ENCODE data around the gene LENG9.
"Not testable (repeated sequence)": the region's sequence is repeated elsewhere in the genome, so short reads cannot be mapped to it uniquely, and the experiment has no call there.

The LENG9 gene

GRCh38 chr19:54459282-54460229 lies 4.0 kb downstream of the LENG9 start:
- no peak for DNase-seq (ENCODE audit: low read depth)

GRCh38 chr19:54458648-54459281 lies 4.8 kb downstream of the LENG9 start:
- DNase-seq (ENCODE audit: low read depth), result no peak

GRCh38 chr19:54457773-54458647 lies 5.6 kb downstream of the LENG9 start:
- no peak for DNase-seq (ENCODE audit: low read depth)

GRCh38 chr19:54456423-54457373 lies 6.9 kb downstream of the LENG9 start:
- no peak for DNase-seq (ENCODE audit: low read depth)

GRCh38 chr19:54455786-54456422 lies 7.7 kb downstream of the LENG9 start:
- DNase-seq (ENCODE audit: low read depth), result no peak

GRCh38 chr19:54454781-54455675 lies 8.6 kb downstream of the LENG9 start:
- DNase-seq (ENCODE audit: low read depth), result no peak

- no peak for DNase-seq (ENCODE audit: low read depth)
Measured at GRCh38 chr19:54453921-54454780, 9.4 kb downstream of the LENG9 start.

GRCh38 chr19:54452626-54453025 lies 11.0 kb downstream of the LENG9 start:
- DNase-seq (ENCODE audit: low read depth), result no peak

- DNase-seq (ENCODE audit: low read depth), result no peak
Measured at GRCh38 chr19:54451997-54452396, 11.6 kb downstream of the LENG9 start.

GRCh38 chr19:54451331-54451871 lies 12.2 kb downstream of the LENG9 start:
- DNase-seq (ENCODE audit: low read depth), result no peak

- DNase-seq (ENCODE audit: low read depth), result no peak
Measured at GRCh38 chr19:54449701-54450069, 13.9 kb downstream of the LENG9 start.

GRCh38 chr19:54448774-54449700 lies 14.5 kb downstream of the LENG9 start, which contains the start of gene LENG8:
Gene LENG8 (plus strand): TSS chr19:54449199. CDS start chr19:54451345, 2,146 bp downstream.
- DNase-seq (ENCODE audit: low read depth), result peak; percentile 96

- no peak for DNase-seq (ENCODE audit: low read depth)
Measured at GRCh38 chr19:54448040-54448773, 15.4 kb downstream of the LENG9 start.

- DNase-seq (ENCODE audit: low read depth), result not testable (repeated sequence)
Measured at GRCh38 chr19:54446349-54446748, 17.2 kb downstream of the LENG9 start.

- no peak for DNase-seq (ENCODE audit: low read depth)
Measured at GRCh38 chr19:54444737-54445136, 18.8 kb downstream of the LENG9 start.

- no peak for DNase-seq (ENCODE audit: low read depth)
Measured at GRCh38 chr19:54440641-54441040, 22.9 kb downstream of the LENG9 start.

Measured in T follicular helper cell (primary cell).